ENCODE measurements around the gene LRRC32.
"Not testable (repeated sequence)": the region's sequence is repeated elsewhere in the genome, so short reads cannot be mapped to it uniquely, and the experiment has no call there.

The LRRC32 gene

DNA sequence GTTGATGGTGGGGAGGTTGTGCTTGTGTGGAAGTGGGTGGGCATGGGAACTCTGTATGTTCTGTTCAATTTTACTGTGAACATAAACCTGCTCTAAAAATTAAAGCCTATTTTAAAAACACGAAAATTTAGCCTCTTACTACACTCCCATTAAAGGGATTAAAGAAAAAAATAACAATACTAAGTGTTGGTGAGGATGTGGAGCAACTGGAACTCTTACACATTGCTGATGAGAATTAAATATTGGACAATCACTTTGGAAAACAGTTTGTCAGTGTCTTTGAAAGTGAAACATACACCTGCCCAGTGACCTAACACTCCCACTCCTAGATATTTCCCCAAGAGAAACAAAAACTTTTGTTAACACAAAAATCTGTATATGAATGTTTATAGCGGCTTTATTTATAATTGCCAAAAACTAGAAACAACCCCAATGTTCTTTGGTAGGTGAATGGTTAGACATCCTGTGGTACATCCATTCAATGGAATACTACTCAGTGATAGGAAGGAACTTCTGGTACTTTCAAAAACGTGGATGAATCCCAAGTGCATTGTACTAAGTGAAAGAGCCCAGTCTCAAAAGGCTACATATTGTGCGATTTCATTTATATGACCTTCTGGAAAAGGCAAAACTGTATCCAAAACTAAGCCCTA is 23.5 kb downstream of the LRRC32 start:
- DNase-seq = no peak

DNA sequence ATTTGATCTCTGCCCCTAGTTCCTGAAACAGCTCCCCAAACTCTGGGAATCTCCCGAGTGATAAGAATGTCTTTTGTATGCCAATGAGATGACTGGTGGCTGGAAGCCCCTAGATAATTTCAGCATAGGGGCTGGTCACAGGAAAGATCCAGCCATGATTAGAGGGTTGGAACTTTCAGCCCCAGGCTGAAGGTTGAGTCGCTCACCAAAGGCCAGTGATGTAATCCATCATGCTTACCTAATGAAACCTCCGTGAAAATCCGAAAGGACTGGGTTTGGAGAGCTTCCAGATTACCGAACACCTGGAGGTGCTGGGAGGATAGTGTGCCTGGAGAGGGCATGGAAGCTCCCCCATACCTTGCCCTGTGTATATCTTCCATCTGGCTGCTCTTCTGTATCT is 26.0 kb downstream of the LRRC32 start:
- no peak for DNase-seq

DNA sequence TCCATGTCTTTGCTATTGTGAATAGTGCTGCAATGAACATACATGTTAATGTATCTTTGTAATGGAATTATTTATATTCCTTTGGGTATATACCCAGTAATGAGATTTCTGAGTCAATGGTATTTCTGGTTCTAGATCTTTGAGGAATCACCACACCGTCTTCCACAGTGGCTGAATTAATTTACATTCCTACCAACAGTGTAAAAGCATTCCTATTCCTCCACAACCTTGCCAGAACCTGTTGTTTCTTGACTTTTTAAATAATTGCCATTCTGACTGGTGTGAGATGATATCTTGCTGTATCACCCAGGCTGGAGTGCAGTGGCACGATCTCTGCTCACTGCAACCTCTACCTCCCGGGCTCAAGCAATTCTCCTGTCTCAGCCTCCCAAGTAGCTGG is 26.8 kb downstream of the LRRC32 start:
- not testable (repeated sequence) for DNase-seq

DNA sequence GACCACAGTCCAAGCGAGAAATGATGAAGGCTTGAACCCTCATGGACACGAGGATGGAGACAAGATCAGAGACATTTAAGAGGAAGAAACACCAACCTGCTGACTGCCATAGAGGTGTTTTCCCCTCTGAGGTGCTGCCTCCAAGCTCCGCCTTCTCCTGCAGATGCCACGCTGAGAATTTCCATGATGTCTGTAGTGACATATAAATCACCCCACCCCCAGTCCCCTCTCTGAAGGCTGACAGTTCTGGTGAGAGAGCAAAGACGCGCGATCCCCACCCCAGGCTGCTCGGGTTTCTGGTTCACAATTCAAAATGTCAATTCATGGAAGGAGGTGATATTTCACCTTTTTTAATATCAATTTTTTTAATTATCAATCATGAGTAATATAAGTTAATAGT is 28.2 kb downstream of the LRRC32 start:
- peak; percentile 21 for DNase-seq

DNA sequence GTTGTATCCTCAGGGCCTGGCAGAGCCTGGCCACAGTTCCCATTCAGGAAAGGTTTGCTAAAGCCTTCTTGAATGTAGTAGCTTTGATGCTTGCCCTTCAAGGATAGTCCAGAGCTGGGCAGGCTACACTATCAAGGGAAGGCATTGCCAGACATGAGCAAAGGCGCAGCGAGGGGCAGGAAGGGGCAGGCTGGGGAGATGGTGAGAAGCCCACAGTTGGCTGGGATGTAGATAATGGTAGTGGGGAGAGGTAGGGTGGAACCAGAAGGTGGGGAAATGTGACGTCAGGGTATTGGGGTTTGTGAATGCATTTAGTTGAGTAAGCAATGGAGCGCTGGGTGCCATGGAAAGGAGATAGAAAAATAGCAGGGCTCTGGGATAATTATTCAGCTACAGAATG is 28.6 kb downstream of the LRRC32 start:
- DNase-seq = no peak

DNA sequence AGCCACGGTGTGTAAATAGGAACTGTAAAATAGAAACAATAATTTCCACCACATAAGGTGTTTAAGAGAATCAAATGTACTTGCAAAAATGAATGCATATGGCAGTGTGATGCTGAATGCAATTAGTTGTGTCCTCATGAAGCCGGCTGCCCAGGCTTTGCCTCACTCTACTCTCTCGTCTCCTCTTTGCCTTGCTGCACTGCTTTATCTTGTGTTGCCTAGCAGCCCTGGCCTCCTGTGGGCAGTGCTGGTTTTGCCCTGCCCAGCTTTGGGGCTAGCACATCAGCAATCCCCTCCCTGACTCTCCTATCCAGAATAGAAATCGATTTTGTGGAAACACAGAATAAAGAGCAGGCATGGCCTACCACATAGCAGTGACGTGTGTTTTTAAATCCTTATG is 30.0 kb downstream of the LRRC32 start:
- DNase-seq = no peak

DNA sequence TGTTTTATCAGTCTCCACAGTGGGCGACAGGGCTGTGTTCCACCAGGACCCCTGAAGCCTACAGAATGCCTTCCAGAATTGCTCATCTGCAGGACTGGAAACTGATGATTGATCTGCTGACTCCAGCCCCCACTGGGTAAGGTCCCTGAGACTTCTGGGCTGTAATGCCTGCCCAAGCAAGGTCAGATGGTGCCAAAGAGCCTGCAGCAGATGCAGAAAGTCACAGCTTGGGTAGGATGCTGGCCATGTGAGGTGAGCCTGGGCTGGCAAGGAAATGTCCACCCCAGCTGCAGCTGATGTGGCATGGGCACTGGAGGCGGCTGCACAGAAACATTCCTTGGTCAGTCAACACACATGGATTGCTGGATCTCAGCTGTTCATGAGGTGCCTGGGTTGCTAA is 30.9 kb downstream of the LRRC32 start:
- DNase-seq = no peak

DNA sequence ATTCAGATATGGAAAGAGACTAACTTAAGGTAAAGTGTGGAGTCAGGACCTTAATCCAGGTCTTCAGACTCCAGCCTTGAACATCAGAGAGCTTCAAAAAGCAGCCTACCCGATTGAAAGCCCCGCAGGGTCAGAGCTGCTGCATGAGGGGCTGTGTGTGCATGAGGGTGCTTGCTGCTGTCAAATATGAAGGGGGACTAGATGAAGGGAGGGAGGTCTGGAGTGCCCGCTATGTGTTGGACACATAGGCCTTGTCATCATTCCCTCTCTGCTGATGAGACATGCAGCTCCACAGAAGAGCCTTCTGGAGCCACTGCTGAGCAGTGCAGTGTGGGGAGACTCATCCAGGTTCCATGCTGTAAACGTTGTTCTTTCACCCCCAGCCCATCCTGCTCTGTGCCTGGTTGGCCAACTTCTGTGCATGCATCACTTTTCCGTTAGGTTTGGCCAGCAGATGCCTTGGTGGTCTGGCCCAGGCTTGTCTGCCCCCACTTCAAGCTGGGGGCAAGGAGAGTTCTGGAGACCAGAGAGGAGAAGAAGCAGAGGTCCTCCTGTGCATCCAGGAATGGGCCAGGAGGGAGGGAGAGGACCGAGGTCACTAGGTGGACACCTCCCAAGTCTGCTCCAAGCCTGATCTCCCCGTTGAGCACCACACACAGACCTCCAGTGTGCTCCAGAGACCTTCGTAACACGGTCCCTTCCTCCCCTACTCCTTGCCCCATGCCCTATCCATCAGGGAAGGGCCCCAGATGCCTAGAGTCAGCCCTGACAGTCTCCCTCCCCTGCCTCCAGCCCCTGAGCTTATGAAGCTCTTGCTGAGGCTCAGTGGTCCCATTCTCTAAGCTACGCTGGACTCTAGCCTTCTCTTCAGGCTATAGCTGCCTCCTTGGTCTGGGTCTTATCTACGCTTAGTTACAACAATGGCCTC is 32.0 kb downstream of the LRRC32 start:
- no peak for DNase-seq

DNA sequence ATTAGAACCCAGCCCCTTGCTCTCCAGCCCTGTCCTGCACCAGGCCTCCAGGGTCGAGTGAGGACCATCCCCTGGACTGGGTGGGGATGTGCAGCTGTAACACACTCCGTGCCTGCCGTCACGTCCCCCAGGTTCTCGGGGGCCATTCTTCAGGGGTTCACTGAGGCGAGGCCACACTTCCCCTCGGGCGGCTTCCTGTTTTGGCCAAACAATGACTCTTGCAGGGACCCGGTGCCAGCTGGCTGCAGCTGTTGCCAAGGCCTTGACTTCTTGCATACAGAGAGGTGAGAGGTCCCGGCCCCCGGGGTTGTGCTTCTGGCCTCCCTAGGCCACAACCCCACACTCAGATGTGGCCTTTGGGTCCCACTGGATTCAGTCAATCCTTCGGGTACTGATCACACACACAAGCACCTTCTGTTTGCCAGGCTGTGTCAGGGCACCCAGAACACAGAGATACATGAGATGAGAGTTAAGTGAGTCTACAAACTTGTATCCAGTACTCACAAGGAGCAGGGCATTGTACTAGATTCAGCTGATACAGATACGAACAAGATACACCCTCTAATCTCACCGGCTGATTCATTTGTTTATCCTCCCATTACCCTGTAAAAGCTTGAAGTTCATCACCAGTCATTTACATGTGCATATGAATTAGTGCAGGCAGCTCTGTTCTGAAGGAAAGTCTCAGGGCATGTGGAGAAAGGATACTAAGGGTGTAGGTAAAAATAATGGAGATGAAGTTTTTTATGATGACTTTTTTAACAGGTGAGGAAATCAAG is 32.9 kb downstream of the LRRC32 start:
- no peak for DNase-seq

DNA sequence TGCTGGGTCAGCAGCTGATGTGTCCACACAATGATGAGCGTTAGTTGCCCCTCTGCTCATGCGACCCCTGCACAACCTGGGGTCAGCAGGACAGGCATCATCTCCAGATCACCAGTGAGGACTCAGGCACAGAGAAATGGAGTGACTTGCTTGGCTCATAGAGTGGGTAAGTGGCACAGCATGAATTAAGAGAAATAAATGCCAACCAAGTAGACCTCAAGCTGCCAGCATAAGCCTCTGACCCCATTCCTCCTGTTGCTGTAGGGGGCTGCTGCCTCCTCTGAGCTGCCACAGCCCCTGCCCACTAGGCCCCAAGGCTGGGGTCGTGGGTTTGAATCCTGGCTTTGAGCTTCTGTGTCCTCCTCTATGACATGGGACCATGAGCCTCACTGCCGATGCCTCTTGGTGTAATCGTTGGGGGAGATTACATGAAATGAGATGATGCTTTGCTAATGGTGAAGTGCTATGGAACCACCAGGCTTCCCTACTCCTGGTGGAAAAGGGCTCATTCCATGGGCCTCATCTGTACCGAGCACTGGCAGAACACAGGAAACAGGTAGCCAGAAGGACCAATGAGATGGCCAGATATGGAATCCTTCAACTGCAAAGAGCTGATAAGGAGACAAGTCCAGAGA is 33.6 kb downstream of the LRRC32 start:
- no peak for DNase-seq

DNA sequence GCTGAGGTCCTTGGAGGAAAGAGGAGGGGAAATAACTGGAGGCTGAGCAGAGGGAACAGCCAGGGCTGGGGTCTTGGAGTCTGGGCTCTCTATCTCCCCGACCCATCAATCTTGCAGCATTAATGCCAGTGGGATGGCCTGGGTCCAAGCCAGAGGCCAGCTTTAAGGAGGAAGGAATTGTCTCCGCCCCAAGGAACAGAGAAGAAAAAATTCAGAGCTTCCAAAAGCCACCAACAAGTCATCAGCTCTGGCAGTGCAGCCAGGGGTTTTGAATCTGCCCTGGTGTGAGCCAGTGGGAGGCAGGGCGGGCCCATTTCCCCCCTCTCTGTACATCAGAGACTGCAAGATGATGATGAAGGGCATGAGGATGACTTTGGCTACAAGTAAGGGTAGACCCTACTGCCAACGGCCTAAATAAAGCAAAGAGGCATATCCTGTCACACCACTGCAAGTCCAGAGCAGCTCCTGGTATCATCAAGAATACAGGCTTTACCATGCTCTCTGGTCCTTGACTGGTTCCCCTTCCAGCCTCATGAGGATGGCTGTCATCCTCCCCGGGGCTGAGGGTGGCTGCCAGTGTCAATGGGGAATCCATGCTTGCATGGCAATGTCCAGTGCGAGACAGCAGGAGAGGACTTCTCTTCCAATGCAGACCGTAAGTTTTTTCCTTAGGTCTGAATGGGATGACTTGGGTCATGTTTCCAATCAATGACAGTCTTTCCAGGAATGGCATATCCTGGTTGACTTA is 34.4 kb downstream of the LRRC32 start:
- DNase-seq = no peak

DNA sequence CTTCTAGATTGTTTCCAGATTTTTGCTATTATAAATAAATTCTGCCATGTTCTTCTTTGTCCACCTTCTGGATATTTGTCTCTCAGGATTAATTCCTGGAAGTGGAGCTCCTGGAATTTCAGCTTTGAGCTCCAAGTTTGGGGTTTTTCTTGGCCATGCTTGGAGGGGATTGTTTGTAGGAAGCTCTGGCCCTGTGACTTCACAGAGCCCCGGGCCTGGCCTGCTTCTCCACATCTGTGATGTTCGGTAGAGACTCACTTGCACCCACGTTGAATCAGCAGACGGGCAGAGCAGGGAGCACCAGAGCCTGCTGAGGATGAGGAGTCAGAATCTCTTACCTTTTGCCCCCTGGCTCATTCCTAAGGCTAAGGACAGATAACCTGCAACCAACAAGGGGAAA is 35.7 kb downstream of the LRRC32 start:
- no peak for DNase-seq

DNA sequence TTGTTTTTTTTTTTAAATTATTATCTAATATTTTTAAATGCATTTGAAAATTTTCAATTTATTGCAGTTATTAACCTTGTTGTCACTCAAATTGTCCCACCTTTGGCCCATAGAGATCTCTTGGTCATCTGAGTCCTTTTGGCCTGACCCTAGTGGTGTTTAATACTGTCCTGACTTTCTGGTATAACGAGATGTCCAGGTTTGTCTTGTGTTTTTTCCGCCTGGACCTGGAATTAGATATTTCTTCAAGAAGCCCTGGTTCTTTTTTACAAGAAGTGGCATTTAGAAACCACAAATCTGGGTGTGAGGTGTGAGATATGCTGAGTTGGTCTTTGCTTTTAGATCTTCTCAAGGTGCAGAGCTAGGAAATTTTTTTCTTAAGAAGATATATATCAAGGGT is 38.1 kb downstream of the LRRC32 start:
- no peak for DNase-seq

DNA sequence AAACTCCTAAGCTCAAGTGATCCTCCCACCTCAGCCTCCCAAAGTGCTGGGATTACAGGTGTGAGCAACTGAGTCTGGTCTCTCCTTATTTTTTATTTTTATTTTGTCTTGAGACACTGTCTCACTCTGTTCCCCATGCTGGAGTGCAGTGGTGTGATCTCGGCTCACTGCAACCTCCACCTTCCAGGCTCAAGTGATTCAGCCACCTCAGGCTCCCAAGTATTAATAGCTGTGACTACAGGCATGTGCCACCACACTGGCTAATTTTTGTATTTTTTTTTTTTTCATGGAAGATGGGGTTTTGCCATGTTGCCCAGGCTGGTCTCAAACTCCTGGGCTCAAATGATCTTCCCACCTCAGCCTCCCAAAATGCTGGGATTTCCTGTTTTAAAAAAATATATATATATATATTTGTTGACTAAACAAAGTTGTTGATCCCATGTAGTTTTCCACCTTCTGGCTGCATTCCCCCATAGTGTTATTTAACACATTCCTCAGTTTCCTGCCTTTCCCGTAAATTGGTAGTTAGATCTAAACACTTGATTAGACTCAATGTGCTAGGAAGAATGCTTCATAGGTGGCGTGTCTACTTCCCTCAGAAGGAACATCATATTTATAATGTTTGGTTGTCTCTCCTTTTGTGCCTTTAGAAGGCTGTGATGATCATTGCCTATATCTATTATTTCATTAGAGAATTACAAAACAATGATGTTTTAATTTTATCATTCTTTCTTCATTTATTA is 38.8 kb downstream of the LRRC32 start:
- no peak for DNase-seq

DNA sequence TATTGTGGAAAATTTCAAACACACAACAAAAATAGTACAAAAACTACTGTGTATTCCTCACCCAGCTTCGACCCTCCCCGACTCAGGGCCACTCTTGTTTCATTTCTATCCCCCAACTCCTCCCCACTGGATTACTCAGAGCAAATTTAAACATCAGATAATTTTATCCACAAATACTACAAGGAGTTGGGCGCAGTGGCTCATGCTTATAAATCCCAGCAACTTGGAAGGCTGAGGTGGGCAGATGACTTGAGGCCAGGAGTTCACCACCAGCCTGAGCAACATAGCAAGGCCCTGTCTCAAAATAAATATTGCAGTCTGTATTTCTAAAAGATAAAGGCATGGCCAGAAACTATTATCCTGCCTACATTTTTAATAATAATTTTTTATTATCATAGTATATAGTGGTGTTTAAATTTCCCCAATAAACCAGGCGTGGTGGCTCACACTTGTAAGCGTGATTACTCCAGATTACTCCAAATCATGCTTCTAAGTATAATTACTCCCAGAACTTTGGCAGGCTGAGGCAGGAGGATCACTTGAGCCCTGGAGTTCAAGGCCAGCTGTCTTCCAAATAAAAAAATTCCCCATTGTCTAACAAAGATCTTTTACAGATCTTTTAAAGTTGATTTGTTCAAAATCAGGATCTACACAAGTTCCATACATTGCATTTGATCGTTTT is 39.8 kb downstream of the LRRC32 start:
- DNase-seq = no peak

DNA sequence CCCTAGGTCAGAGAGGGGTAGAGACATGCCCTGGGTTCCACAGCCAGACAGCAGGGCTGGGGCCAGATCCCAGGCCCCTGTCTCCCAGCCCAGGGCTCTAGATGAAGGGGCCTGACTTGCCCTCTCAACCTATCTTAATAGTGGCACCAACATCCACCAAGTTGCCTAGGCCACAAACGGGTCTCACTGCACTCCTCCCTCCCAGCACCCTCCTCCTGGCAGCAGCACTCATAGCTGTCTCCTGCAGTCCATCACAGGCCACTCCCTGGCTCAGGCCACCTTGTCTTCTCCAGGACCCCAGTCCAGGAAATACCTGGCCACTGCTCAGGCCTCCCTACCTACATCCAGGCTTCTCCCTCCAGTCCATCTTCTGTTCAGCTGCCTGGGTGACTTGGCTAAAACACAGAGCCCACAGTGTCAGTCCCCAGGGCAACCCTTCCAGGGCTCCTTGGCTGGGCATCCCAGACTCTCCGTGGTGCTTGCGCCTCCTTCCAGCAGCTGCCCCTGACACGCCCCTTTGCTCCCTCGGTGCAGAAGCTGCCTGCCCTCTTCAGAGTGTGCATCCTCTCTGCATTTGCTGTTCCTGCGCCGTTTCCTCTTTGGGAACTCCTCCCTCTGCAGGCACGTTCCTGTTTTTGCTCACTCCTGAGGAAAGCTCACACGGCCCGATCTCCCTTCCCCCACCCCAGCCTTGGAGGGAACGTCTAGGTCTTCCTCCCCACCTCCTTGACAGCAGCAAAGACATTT is 40.5 kb downstream of the LRRC32 start:
- no peak for DNase-seq

DNA sequence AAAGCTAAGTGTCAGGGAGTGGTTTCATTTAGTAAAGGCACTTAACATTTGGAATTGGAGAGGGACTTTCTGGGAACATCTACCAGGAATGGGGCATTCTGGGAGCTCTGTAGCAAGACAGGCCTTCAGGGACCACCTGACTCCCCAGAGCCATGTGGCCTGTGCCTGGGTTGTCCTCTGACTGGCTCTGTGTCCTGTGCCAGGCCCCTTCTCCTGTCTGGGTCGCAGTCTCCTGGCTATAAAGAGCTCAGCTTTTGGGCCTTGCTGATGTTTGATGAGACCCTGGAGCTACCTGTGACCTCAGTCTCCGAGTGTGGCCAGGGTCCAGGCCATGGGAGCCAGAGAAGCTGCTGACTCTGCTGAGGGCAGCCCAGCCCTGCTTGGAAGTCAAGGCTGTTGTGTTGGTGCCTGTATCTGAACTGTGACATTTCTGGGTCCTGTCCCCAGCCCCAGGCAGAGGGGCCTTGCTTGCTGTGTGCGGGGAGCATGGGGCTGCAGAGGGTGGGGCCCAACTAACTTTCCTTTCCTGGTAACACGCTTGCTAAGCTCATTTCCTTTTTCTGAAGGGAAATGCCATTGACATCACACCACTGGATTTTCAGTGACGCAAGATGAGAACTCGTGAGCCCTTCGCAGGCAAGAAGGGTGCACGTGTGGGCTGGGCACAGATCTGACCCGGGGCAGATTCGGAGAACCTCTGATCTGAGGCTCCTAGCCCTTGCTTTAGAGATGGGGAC is 41.3 kb downstream of the LRRC32 start:
- DNase-seq = no peak

DNA sequence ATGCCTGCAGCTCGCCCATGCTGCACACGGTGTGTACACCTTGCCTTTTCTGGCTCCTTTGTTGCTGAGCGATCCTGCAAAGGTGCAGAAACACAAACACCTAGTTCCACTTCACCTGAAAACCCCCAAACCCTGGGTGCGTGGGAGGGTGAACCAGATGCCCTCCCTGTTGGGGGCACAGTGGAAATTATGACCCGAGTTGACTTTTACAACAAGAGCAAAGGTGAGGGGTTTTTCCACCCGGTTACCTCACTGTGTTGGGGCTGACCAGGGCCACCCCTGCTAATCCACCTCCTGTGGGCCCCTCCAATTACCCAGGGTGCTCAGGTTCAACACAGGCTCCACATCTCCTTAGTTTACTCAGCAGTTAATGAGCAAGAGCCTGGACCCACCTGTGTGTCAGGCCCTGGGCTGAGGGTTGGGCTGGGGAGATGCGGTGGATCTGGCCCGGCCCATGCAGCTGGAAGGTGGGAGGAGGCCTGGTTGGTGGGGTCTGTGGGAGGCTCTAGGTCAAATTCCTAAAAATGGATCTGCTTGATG is 42.1 kb downstream of the LRRC32 start:
- peak; percentile 19 for DNase-seq

DNA sequence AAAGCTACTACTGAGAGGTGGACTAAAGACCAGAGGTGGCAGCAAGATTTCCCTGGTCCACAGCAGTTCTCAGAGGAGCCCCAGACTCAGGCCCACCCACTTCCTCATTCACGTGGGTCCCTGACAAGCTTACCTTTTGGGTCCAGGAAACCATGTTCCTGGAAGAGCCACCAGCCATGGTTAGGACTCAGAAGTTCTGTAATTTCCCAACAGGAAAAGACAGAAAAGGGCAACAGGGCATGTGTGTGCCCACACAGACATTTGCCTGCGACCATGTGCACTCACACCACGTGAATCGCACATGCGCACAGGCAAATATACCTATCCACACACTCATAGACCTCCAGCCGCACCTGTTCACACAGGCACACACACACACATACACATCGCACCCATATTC is 42.9 kb downstream of the LRRC32 start:
- DNase-seq = no peak
